Kidney (tissue), 22 donors: ENCODE results near the gene NFX1. TPM values are rescaled to one million over a fixed set of nuclear protein-coding genes. Genes with fewer than 3 reads are reported as not detected.

Experiments used
- DNase-seq, 5 donors: peaks; one replicate each; pipeline ENCODE4 v3.0.0-alpha.2; 2013 to 2020
- FAIRE-seq: peaks from 2 replicates; lab custom pipeline; 2012; peaks lifted over from hg19 to GRCh38; lab: Jason Lieb, UNC
- H3K27ac ChIP-seq, 2 donors: one replicate each; pipeline ENCODE4 v1.7.0; 2013; ENCODE audit warnings: low read depth in 2 of 2, low read length in 2 of 2, inconsistent platforms in 1 of 2
- H3K27me3 ChIP-seq: one replicate; pipeline ENCODE4 v1.7.1; 2013; ENCODE audit warnings: low read length, inconsistent platforms; ENCODE audit not compliant: control insufficient read depth, insufficient read depth
- H3K36me3 ChIP-seq, 3 donors: one replicate each; pipeline versions ENCODE4 v1.7.0 to v1.7.1; 2013; ENCODE audit warnings: low read length in 3 of 3, control low read depth in 1 of 3, inconsistent platforms in 1 of 3; ENCODE audit not compliant: insufficient read depth in 3 of 3, control insufficient read depth in 2 of 3
- H3K4me1 ChIP-seq, 3 donors: one replicate each; pipeline versions ENCODE4 v1.7.0 to v1.7.1; 2013; ENCODE audit warnings: low read length in 3 of 3, inconsistent platforms in 1 of 3, low read depth in 1 of 3; ENCODE audit not compliant: control insufficient read depth in 2 of 3, insufficient read depth in 2 of 3
- H3K4me3 ChIP-seq, 3 donors: one replicate each; pipeline versions ENCODE4 v1.7.0 to v1.8.1; 2013; ENCODE audit warnings: low read length in 3 of 3, control low read depth in 1 of 3, inconsistent platforms in 1 of 3
- H3K9ac ChIP-seq, 3 donors: one replicate each; pipeline versions ENCODE4 v1.7.0 to v1.7.1; 2013; ENCODE audit warnings: low read length in 3 of 3, control low read depth in 1 of 3, inconsistent platforms in 1 of 3
- H3K9me3 ChIP-seq, 3 donors: one replicate each; pipeline versions ENCODE4 v1.7.0 to v1.7.1; 2013; ENCODE audit warnings: low read length in 3 of 3, control low read depth in 1 of 3, inconsistent platforms in 1 of 3; ENCODE audit not compliant: control insufficient read depth in 2 of 3, insufficient read depth in 1 of 3
- intact Hi-C: fragments of 100-400 bp; cut with DNase I; formaldehyde crosslinking; loops from one replicate; pipeline ENCODE4 v1.11.1; 2022
- long read RNA-seq, 10 donors: library from polyadenylated mRNA in 1 of 10; unstranded in 1 of 10; transcript quantifications; one replicate each; pipeline ENCODE4 v2.0.0 and lab custom pipeline, GENCODE V29; 2021 to 2026
- polyA plus RNA-seq: library from polyadenylated mRNA; stranded (reverse); fragments of 350-450 nt; fragmentation: Illumina TruSeq; extraction: RNeasy Lipid Tissue Mini Kit (QIAGEN cat#74804); gene quantifications from one replicate; pipeline ENCODE4 v1.2.3, GENCODE V29; 2014; ENCODE audit warnings: low read depth, low replicate concordance; ENCODE audit not compliant: insufficient read depth
- total RNA-seq: library from RNA; stranded (reverse); fragmentation: NEBNext Ultra II Directional; extraction: Animal tissue kit (Norgen Biotek cat#: 25700); gene quantifications from one replicate; pipeline ENCODE4 v1.2.1, GENCODE V29; 2021
- TF ChIP-seq, protein P1 (sequence below): IDR thresholded peaks from 3 replicates; pipeline ENCODE4 v1.5.1; 2012; ENCODE audit warnings: mild to moderate bottlenecking, moderate library complexity, borderline replicate concordance; ENCODE audit not compliant: insufficient read depth; ENCODE audit errors: extremely low read depth
- donor health status: control.
- donor health status: control.
- donor health status: control.
- donor health status: control.
- donor health status: control.
- donor health status: DM: yes; HTN: yes; CAD: no.
- donor health status: Normal renal cell carcinoma (clear cell type).

The NFX1 gene
- total RNA-seq (46.3 TPM), polyA plus RNA-seq (12.2 TPM)
- long read RNA-seq, donor 1, partial matches to known transcripts = 0 of 3 reads
- long read RNA-seq, donor 1, other reads (novel, unspliced or antisense) = 0 of 3 reads
- long read RNA-seq, donor 2, partial matches to known transcripts = 0 of 3 reads
- long read RNA-seq, donor 2, other reads (novel, unspliced or antisense) = 0 of 3 reads
- long read RNA-seq, donor 3, partial matches to known transcripts = 0 of 3 reads
- long read RNA-seq, donor 3, other reads (novel, unspliced or antisense) = 0 of 3 reads
- long read RNA-seq, donor 4, full-length matches to known transcripts = 2 of 2 reads
- long read RNA-seq, donor 4, partial matches to known transcripts = 0 of 2 reads
- long read RNA-seq, donor 4, other reads (novel, unspliced or antisense) = 0 of 2 reads
- long read RNA-seq, donor 5 = 0 reads
- long read RNA-seq, donor 6, partial matches to known transcripts = 0 of 1 reads
- long read RNA-seq, donor 6, other reads (novel, unspliced or antisense) = 0 of 1 reads
- long read RNA-seq, donor 7, full-length matches to known transcripts = 6 of 30 reads
- long read RNA-seq, donor 7, partial matches to known transcripts = 4 of 30 reads
- long read RNA-seq, donor 7, other reads (novel, unspliced or antisense) = 20 of 30 reads
- long read RNA-seq, donor 8, partial matches to known transcripts = 0 of 1 reads
- long read RNA-seq, donor 8, other reads (novel, unspliced or antisense) = 0 of 1 reads
- long read RNA-seq, donor 9 = 0 reads
- long read RNA-seq, donor 10, full-length matches to known transcripts = 1 of 1 reads
- long read RNA-seq, donor 10, partial matches to known transcripts = 0 of 1 reads
- long read RNA-seq, donor 10, other reads (novel, unspliced or antisense) = 0 of 1 reads

DNA sequence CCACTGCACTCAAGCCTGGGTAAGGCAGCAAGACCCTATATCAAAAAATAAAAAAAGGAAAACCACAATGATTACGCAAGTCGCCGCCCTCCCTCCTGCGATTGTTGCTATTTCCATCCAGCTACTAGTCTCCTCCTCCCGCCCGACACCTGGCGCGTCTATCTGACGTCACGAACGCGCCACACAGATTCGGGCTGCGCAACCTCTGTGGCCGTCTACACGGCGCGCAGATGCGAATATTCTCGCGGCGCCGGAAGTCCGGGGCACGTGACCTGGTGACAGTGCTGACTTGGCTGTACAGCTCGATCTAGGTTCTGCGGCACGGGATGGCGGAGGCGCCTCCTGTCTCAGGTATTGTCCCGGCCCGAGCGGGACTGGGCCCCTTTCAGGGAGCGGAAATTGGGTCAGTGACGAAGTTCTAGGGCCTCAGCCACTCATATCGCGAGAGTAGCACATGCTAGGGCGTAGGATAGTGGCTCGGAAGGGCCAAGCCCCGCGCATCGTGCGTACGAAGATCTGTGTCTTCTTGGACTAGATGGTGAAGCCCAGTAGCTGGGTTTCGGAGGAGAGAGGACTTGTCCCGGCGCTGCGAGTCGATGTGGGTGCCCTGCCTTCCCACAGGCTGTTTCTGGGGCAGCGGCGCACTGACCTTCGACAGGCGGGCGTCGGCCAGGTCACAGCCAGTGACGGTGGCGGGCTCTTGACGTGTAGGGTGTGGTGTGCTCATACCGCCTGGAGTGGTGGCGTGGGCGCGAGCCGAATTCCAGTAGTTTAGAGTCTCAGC, at the start of gene NFX1:
Gene NFX1 (plus strand): TSS at position 270 of the 784 bp plus-strand sequence. CDS start 57 bp downstream, at position 327.
- H3K36me3 ChIP-seq = peaks cover 2 to 9% (median 9%) of the 10 kb centered on the region in 3 donors
- TF ChIP-seq, protein P1, sequence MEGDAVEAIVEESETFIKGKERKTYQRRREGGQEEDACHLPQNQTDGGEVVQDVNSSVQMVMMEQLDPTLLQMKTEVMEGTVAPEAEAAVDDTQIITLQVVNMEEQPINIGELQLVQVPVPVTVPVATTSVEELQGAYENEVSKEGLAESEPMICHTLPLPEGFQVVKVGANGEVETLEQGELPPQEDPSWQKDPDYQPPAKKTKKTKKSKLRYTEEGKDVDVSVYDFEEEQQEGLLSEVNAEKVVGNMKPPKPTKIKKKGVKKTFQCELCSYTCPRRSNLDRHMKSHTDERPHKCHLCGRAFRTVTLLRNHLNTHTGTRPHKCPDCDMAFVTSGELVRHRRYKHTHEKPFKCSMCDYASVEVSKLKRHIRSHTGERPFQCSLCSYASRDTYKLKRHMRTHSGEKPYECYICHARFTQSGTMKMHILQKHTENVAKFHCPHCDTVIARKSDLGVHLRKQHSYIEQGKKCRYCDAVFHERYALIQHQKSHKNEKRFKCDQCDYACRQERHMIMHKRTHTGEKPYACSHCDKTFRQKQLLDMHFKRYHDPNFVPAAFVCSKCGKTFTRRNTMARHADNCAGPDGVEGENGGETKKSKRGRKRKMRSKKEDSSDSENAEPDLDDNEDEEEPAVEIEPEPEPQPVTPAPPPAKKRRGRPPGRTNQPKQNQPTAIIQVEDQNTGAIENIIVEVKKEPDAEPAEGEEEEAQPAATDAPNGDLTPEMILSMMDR = no peak
- FAIRE-seq (peak; percentile 74), DNase-seq (peak; percentile 98 to 99 (median 99))
- H3K4me1 ChIP-seq = peaks cover 0 to 16% (median 13%) of the 10 kb centered on the region in 3 donors
- H3K9me3 ChIP-seq = no peaks in the 10 kb centered on the region
- peak within 1 kb of the TSS; percentile 99 to 100 for H3K27ac ChIP-seq
- intact Hi-C loops = no loop called here
- H3K27me3 ChIP-seq = no peaks in the 10 kb centered on the region
- peak within 1 kb of the TSS; percentile 93 to 99 (median 97) for H3K9ac ChIP-seq
- peak within 1 kb of the TSS; percentile 96 to 100 (median 98) for H3K4me3 ChIP-seq

DNA sequence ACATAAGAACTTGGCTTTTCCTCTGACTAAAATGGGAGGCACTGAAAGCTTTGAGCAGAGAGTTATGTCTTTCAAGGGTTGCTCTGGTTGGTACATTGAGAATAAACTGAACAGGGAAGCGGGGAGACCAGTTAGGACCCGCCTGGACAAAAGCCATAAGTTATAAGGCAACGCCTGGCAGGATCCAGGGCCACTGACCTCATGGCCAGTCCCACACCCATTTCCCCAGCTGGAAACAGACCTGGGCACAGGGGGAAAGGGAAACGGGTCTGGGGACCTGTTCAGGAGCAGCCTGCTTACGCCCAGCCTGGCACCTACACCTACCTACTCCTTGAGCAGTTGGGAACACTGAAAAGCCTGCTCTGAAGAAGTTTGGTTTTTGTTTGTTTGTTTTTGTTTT, 49.0 kb upstream of the NFX1 start:
- intact Hi-C loops = no loop called here
- FAIRE-seq (no peak), DNase-seq (no peak)
- Histone ChIP-seq H3K9ac (no peak overlapping the region), H3K36me3 (no peaks in the 10 kb centered on the region), H3K4me1 (peaks cover 0 to 6% (median 0%) of the 10 kb centered on the region in 3 donors), H3K27ac (no peak overlapping the region), H3K9me3 (no peaks in the 10 kb centered on the region), H3K4me3 (no peak overlapping the region), H3K27me3 (no peaks in the 10 kb centered on the region)
- TF ChIP-seq, protein P1 = no peak

DNA sequence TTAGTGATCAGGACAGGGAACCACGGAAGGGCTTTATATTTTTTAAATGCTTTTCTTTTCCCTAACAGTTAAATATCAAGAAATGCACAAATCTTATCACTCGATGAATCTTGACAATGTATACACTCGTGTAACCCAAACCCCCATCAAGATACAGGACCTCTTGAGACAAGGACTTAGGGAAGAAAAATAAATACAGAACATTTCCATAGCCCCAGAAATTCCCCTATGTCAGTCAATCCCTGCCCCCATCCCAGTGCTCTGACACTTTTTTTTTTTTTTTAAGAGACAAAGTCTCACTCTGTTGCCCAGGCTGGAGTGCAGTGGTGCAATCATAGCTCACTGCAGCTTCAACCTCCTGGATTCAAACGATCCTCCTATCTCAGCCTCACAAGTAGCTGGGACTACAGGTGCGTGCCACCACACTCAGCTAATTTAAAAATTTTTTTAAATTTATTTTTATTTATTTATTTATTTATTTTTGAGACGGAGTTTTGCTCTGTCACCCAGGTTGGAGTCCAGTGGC, 47.6 kb upstream of the NFX1 start:
- Histone ChIP-seq H3K9me3 (no peaks in the 10 kb centered on the region), H3K27me3 (no peaks in the 10 kb centered on the region), H3K36me3 (no peaks in the 10 kb centered on the region), H3K4me1 (peaks cover 0 to 6% (median 0%) of the 10 kb centered on the region in 3 donors), H3K4me3 (no peak overlapping the region), H3K27ac (no peak overlapping the region), H3K9ac (no peak overlapping the region)
- no peak for FAIRE-seq
- intact Hi-C loops = no loop called here
- TF ChIP-seq, protein P1 = no peak
- no peak for DNase-seq
